Measurements from ENCODE around the gene VAV3. TPM values are rescaled to one million over a fixed set of nuclear protein-coding genes. Genes with fewer than 3 reads are reported as not detected.

Gene VAV3
- total RNA-seq, 2 experiments from 2014 or later: 5.3 to 6.2 TPM

GRCh38 chr1:107789817-107790524 is 175.0 kb downstream of the VAV3 start:
- Mint-ChIP-seq H3K27me3 (no peaks in the 10 kb centered on the region), H3K4me1 (ENCODE audit: low read depth) (peaks cover 74% of the 10 kb centered on the region), H3K4me3 (no peak overlapping the region), H3K9me3 (no peaks in the 10 kb centered on the region), H3K27ac (no peak overlapping the region), H3K36me3 (ENCODE audit: low read depth) (no peaks in the 10 kb centered on the region)
- no peak for ATAC-seq
- TF ChIP-seq, protein P1, sequence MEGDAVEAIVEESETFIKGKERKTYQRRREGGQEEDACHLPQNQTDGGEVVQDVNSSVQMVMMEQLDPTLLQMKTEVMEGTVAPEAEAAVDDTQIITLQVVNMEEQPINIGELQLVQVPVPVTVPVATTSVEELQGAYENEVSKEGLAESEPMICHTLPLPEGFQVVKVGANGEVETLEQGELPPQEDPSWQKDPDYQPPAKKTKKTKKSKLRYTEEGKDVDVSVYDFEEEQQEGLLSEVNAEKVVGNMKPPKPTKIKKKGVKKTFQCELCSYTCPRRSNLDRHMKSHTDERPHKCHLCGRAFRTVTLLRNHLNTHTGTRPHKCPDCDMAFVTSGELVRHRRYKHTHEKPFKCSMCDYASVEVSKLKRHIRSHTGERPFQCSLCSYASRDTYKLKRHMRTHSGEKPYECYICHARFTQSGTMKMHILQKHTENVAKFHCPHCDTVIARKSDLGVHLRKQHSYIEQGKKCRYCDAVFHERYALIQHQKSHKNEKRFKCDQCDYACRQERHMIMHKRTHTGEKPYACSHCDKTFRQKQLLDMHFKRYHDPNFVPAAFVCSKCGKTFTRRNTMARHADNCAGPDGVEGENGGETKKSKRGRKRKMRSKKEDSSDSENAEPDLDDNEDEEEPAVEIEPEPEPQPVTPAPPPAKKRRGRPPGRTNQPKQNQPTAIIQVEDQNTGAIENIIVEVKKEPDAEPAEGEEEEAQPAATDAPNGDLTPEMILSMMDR (IDR thresholded peaks at IDR 0.05): no peak
- intact Hi-C loops (cut with micrococcal nuclease): loop anchor here (5.0 to 10.0 kb wide), 3 partner anchors 105 to 172 kb away; no protein-coding TSS in a partner anchor
- ChIA-PET POLR2A (no interaction called here), CTCF (interaction anchor here (1.2 to 17.5 kb wide), 3 partner anchors 175 to 337 kb away, joined by 5 to 350 read pairs (median 16); partner anchors contain the start of gene VAV3)
- no peak for DNase-seq

DNA sequence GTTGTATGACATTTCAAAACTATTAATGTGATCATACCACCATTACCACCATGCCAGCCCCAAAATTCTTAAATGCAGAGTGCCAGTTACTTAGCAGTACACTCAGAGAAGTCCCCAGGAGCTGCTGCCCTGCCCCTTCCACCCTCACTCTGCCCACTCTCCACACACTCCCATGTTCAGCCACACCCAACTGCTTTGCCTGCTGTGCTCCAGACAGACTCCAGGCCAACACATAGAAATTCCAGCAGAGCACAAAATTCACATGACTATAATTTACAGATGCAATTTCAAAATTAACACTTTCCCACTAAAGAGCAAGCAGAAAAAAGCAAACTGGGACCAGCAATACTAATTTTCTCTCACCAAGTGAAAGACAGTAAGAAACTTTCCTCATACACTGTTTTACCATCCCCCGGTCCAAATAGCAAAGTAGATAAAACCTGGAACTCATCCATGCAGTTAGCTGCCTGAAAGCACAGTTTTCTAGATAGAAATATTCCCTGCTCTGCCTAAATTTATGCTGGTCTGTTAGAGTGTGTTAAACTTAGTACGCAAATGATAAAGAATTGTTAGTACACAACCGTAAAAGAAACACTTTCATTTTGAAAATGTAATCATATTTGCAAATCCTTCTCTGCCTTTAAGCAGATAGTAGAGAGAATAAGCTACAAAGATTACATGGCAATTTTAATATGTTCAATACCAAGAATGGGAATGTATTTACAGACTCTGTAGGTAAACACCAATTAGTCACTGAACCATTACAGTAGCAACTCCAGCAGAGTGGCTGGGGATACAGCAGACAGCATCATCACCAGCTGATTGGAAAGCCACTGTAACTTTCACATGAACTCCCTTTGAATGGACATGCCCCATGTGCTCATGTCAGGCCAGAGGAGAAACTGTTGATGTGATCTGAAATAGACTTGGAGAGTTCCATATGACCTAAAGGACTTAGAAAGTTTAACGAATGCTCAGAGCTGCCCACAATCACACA is 176.5 kb downstream of the VAV3 start:
- DNase-seq (no peak), ATAC-seq (no peak)
- ChIA-PET POLR2A (interaction anchor here (2.9 kb wide), 1 partner anchor 176 kb away, joined by 9 read pairs; the partner anchor contains the start of gene VAV3), CTCF (interaction anchor here (1.2 to 17.5 kb wide), 3 partner anchors 176 to 338 kb away, joined by 4 to 350 read pairs (median 5); partner anchors contain the start of gene VAV3)
- TF ChIP-seq, protein P1 (IDR thresholded peaks at IDR 0.05): no peak
- Mint-ChIP-seq H3K27me3 (no peaks in the 10 kb centered on the region), H3K9me3 (no peaks in the 10 kb centered on the region), H3K27ac (peak overlapping the region; percentile 16), H3K4me1 (ENCODE audit: low read depth) (peaks cover 69% of the 10 kb centered on the region), H3K36me3 (ENCODE audit: low read depth) (no peaks in the 10 kb centered on the region), H3K4me3 (no peak overlapping the region)
- intact Hi-C loops (cut with micrococcal nuclease): loop anchor here (5.0 to 10.0 kb wide), 3 partner anchors 106 to 174 kb away; no protein-coding TSS in a partner anchor

DNA sequence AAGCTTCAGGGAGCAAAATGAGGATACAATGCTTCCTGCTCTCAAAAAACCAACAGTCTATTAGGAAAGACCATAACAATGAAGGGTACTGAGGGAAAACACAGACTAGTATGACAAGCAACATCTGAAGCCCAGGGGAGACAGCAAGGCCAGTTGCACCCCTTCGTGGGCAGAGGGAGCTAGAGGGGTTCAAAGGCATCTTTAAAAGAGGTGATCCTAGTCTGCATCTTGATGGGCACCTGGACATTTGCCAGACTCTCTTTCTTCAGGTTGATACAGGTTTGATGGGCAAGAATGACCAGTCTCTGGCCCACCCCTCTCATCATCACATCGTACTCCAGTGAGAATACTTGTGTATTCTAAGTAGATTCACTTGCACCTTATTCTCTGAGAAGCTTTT is 177.7 kb downstream of the VAV3 start:
- H3K36me3 Mint-ChIP-seq (ENCODE audit: low read depth): no peaks in the 10 kb centered on the region
- no peaks in the 10 kb centered on the region for H3K27me3 Mint-ChIP-seq
- ATAC-seq (peak; percentile 55), DNase-seq (peak; percentile 62)
- peak overlapping the region; percentile 81 for H3K27ac Mint-ChIP-seq
- intact Hi-C loops (cut with micrococcal nuclease): loop anchor here (5.0 to 10.0 kb wide), 3 partner anchors 108 to 175 kb away; no protein-coding TSS in a partner anchor
- CTCF ChIA-PET: interaction anchor here (0.9 to 17.5 kb wide), 5 partner anchors 143 to 340 kb away, joined by 3 to 350 read pairs (median 3); partner anchors contain the start of gene VAV3
- POLR2A ChIA-PET: interaction anchor here (2.9 kb wide), 1 partner anchor 177 kb away, joined by 9 read pairs; the partner anchor contains the start of gene VAV3
- peaks cover 62% of the 10 kb centered on the region for H3K4me1 Mint-ChIP-seq (ENCODE audit: low read depth)
- H3K9me3 Mint-ChIP-seq: no peaks in the 10 kb centered on the region
- TF ChIP-seq, protein P1 (IDR thresholded peaks at IDR 0.05): peak; percentile 31
- H3K4me3 Mint-ChIP-seq: no peak overlapping the region

- Mint-ChIP-seq H3K9me3 (no peaks in the 10 kb centered on the region), H3K27me3 (no peaks in the 10 kb centered on the region), H3K4me3 (peak overlapping the region; percentile 52), H3K4me1 (ENCODE audit: low read depth) (peaks cover 59% of the 10 kb centered on the region), H3K27ac (peak overlapping the region; percentile 81), H3K36me3 (ENCODE audit: low read depth) (no peaks in the 10 kb centered on the region)
- DNase-seq: no peak
- peak; percentile 75 for ATAC-seq
- TF ChIP-seq, protein P1 (IDR thresholded peaks at IDR 0.05): peak; percentile 6
- POLR2A ChIA-PET: interaction anchor here (0.6 to 2.9 kb wide), 2 partner anchors 23 to 178 kb away, joined by 3 to 9 read pairs; partner anchors contain the start of gene VAV3
- intact Hi-C loops (cut with micrococcal nuclease): loop anchor here (5.0 to 10.0 kb wide), 3 partner anchors 108 to 176 kb away; no protein-coding TSS in a partner anchor
- CTCF ChIA-PET: interaction anchor here (0.6 to 17.5 kb wide), 5 partner anchors 98 to 341 kb away, joined by 3 to 350 read pairs (median 3); partner anchors contain the start of gene VAV3
Observed at GRCh38 chr1:107786203-107786845, 178.7 kb downstream of the VAV3 start.
